ENCODE results near the gene GPR137.

Gene GPR137

DNA sequence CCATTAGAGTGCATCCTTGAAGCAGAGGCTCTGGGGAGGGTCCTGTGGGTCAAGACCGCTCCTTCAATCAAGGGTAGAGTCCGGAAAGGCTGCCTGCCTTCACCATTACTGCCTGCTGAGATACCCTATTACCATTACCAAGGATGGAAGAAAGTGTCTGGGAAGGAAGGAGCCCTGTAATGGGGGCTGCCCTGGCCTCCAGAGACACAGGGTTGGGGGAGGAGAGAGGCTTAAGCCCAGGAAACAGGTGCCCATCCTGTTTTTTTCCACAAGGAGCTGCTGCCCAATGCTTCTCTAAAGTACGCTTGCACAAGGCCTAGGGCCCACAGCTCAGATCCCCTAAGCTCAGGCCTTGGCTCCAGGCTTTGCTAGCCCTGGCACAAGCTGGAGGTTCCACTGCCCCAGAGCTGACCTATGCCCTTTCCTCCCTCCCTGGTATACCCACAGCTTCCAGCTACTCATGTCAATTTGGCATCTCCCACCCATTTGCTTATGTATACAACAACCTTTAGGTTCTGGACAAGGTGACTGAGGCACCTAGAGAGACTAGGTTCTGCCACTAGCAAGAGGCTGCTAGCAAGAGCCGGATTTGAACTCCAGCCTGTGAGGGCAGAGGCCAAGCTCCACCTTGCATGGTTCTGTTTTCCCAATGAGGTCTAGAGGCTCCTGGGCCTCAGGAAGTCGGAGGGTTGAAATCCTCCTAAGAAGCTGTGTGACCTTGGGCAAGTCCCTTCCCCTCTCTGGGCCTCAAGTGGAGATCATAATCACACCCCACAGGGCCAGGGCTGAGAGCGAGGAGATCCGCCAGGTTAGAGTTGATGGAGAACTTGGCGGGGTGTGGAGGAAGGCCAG lies 35.9 kb upstream of the GPR137 start:
- no peak for DNase-seq

DNA sequence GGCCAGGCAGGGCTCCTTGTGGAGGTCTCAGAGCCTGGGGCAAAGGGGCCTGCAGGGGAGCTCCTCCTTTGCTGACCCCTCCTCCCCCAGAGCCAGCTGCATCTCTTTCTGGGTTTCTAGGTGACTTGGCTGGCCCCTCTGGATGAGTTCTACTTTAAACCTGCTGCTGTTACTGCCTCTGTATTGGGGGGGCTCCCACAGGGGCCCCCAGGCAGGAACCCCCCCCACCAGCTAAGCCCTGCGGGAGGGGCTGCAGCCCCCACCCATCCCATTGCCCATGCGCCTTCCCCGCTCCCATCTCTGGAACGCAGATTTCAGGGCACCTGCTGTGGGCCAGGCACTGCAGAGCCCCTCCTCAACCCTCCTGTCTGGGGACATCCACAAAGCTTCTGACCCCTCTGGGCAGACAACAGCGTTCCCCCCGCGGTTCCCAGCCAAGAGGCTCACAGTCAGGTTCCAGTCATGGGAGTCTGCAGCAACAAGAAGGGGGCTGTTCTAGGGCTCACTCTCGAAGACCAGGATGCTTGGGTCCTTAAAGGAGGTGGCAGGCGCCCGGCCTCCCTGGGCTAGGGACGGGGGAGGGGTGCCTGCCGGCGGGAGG lies 35.1 kb upstream of the GPR137 start:
- DNase-seq = peak; percentile 55

DNA sequence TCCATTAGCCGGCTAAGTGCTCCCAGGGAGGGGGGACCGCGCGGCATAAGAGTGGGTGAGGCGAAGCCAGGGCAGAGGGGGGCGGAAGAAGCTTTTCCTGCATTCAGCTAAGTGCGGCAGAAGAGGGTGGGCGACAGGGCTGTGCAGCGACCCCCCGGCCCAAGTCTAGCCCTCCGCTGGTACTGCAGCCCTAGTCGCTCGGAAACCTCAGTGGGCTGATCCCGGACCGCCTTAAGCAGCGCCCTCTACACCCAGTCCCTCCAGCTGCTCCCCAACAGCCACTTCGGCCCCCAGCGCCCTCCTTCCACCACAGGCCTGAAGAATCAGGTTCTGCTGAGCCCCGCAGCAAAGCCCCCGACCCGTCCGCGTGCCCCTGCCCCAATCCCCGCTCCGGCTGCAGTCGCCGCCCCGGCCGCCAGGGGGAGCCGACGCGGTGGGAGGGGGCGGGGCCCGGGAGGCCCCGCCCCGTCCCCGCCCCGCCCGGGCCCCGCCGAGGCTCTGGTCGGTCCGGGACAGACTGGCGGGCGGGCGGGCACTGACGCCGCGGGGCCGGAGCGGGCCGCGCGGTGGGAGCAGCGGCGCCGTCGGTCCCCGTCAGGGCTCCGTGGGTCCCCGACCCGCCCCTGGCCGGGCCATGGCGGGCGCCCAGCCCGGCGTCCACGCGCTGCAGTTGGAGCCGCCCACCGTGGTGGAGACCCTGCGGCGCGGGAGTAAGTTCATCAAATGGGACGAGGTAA lies 34.5 kb upstream of the GPR137 start, which contains the start of gene PLCB3:
PLCB3 (plus strand) TSS at position 515 of the 737 bp plus-strand sequence; CDS start at position 635, 120 bp downstream.
- DNase-seq = no peak

DNA sequence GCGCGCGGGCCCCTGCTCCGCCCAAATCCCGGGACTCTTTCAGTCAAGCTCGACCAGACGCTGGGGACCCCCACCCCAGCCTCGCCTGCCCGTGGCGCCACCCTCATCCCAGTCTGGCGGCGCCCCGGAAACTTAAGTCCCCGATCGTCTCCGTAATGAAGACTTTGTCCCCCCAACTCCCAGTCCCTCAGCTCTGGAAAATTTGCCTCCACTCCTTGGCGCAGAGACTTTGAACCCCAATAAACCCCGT lies 34.0 kb upstream of the GPR137 start:
- no peak for DNase-seq

DNA sequence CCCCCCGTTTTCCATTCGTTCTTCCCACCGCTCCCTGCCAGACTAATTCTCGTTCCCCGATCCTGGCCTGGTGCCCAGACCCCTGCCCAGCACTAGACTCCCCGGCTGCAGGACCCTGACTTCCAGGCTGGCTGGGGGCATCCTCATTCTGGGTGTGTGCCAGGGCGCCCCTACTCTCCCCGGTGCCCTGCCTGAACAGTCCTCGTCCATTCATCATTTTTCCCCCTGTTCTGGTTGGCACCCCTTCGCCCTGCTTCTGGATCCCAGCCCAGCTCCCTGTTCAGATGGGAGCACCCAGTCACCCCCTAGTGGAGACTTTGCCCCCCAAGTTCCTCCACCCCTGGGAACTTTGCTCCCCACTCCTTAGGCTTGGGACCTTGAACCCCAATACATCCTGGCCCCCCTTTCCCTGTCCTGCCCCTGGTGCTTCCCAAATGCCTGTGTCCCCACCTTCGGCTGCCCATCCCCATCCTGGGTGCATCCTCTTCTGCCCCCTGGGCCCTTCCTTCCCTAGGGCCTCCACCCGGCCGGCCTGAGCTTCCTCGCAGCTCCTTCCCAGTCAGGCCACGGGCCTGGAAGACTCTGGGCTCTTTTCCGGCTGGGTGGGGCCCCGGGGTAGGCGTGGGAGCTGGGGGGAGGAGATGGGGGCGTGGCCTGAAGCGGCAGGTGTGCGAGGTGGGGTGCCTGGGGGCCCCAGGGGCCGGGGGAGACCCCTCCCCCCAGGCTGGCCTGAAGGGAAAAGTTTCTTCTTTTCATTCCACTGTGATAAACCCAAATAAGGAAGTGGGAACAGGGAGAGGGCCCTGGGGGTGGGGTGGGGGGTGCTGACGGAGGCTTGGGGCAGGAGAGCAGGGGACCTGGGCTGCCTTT lies 33.4 kb upstream of the GPR137 start:
- no peak for DNase-seq

DNA sequence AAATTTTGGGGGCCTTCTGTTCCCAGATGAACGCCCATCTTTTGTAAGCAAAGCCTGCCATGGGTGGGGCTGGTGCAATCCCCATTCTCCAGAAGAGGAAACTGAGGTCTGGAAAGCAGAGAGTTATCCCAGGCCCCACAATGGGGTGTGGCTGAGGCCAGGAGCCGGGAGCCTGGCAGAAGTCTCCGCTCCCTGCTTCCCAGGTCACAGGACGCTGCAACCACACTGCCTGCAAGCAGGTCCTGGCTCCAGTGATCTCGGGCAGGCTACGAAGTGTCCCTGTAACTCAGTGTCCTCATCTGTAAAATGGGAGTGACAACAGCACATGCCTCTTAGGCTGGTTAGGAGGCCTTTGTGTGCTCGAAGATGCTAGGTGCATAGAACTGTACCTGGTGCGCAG lies 32.6 kb upstream of the GPR137 start:
- no peak for DNase-seq

DNA sequence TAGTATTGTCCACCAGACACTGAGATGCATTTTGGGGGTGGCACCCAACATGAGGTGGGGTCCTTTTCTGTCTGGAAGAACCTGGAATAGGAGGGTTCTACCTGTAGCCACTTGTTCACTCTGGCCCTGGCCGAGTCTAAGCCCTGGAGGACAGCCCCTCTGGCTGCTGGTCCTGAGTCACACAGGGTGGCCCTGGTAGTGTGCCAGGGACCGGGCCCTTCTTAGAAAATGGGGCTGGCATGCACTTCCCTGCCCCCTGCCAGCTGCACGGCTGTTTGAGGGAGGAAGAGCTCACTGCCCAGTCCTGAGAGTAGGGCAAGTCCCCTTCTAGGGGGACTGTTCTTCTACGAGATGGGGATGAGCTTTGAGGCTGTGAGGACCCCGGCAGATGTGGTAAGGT lies 32.2 kb upstream of the GPR137 start:
- DNase-seq = no peak

DNA sequence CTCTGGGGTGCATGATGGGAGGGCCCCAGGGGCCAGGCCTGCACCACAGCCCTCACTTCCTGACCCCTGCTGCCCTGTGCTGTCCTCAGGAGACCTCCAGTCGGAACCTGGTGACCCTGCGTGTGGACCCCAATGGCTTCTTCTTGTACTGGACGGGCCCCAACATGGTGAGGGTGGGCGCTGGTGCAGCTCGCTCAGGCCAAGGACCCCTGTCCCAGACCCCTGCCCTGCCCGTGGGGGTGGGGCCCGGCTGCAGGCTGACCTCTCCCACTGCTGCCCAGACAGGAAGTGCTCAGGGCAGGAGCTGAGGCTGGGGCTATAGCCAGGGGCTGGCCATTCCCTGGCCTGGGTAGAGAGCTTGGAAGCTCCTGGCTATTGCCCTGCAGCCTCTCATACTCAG lies 31.3 kb upstream of the GPR137 start:
- no peak for DNase-seq

DNA sequence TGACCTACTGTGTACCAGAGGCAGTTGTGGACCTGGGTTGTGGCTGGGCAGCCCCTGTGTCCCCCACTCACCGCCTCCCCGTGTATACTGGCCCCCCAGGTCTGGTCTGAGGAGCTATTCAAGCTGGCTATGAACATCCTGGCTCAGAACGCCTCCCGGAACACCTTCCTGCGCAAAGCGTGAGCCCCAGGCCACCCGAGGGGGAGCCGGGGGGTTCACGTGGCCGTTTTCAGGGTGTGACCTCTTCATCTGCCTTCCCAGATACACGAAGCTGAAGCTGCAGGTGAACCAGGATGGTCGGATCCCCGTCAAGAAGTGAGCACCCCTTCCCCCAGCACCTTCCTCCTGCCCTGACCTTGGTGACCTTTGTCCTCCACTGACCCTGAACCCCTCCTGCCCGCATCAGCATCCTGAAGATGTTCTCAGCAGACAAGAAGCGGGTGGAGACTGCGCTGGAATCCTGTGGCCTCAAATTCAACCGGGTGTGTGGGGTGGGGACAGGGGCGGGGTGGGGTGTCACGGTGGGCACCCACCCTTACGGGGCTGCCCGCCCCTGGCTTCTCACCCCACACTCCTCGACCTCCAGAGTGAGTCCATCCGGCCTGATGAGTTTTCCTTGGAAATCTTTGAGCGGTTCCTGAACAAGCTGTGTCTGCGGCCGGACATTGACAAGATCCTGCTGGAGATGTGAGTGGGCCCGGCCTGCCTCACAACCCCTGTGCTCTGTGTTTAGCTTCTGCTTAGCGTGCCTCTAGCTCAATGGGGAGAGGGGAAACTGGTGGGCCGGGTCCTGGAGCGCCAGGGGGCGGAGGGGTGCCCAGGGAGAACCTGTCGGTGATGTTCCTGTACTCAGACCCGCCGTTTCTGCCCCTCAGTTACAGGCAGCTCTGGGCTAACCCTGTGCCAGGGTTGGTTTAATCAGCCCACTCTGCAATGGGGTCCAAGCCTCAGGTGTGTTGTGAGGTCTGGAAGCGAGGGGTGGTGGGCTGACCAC lies 30.2 kb upstream of the GPR137 start:
- no peak for DNase-seq

DNA sequence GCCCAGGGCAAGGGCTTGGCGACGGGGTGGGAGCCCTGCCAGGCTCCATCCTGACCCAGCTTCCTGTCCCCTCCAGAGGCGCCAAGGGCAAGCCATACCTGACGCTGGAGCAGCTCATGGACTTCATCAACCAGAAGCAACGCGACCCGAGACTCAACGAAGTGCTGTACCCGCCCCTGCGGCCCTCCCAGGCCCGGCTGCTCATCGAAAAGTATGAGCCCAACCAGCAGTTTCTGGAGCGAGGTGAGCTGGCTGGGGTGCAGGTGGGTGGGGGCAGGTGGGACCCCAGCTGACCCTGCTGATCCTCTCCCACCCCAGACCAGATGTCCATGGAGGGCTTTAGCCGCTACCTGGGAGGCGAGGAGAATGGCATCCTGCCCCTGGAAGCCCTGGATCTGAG lies 29.3 kb upstream of the GPR137 start:
- no peak for DNase-seq

DNA sequence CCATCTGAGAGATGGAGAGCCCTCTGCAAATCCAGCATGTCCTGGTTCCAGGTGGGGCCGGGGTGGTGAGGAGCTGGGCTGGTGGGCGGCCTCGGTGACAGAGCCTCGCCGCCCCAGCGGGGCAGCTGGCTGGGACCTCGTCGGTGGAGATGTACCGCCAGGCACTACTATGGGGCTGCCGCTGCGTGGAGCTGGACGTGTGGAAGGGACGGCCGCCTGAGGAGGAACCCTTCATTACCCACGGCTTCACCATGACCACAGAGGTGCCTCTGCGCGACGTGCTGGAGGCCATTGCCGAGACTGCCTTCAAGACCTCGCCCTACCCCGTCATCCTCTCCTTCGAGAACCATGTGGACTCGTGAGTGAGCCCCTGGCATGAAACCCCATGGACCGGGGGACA lies 27.3 kb upstream of the GPR137 start:
- no peak for DNase-seq

DNA sequence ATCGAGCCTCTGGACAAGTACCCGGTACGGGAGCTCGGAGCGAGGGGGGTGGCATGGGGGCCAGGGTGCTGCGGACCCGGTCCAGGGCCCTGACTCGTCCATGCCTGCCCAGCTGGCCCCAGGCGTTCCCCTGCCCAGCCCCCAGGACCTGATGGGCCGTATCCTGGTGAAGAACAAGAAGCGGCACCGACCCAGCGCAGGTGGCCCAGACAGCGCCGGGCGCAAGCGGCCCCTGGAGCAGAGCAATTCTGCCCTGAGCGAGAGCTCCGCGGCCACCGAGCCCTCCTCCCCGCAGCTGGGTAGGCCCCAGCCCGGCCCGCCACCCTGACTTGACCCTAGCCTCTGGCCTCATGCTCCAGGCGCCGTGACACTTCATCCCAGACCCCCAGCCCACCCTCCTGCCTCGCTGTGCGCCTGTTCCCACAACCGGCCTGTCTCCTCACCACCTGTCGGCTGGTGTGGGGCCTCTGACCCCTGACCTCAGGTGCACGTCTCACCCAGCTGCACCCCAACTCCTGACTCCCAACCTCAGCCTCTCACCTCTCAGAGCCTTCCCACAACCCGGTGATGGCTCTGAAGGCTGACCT lies 26.6 kb upstream of the GPR137 start:
- no peak for DNase-seq

DNA sequence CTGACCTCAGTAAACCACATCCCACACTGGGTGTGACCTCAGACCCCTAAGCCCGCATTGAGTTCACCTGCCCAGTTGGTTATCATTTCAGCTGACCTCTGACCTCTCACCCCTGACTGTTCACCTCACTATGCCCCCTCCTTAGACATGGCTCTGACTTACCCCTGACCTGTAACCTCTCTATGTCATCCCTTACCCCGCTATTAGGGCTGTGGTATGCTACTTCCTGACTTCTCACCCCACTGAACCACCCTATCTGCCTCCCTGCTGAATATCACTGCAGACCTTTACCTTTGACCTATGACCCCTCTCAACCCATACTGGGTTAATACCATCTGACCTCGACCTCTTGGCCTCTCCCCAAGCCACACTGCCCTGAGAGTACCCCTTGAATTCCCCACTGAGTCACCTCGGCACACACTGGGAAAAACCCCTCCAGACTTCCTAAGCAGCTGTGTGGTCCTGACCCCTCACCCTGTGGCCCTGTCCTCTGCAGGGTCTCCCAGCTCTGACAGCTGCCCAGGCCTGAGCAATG lies 26.0 kb upstream of the GPR137 start:
- no peak for DNase-seq

DNA sequence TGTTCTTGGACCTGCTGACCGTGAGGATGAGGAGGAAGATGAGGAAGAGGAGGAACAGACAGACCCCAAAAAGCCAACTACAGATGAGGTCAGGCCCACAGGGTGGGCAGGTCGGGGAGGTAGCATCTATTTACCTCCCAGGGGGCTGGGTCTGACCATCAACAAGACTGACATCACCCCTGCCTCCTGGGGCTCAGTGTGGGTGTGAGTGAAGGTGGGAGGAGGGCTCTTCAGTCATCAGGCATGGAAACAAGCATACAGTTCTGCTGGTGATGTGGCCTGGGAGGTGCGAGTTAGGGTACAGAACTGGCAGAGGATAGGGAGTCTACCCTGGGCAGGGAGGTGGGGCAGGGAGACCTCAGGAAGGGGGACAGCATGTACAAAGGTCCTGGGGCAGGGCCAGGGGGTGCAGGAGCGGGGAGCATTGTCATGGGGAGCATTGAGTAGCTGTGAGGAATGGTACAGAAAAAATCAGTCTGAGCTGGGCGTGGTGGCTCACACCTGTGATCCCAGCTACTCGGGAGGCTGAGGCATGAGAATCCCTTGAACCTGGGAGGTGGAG lies 25.4 kb upstream of the GPR137 start:
- DNase-seq = no peak

DNA sequence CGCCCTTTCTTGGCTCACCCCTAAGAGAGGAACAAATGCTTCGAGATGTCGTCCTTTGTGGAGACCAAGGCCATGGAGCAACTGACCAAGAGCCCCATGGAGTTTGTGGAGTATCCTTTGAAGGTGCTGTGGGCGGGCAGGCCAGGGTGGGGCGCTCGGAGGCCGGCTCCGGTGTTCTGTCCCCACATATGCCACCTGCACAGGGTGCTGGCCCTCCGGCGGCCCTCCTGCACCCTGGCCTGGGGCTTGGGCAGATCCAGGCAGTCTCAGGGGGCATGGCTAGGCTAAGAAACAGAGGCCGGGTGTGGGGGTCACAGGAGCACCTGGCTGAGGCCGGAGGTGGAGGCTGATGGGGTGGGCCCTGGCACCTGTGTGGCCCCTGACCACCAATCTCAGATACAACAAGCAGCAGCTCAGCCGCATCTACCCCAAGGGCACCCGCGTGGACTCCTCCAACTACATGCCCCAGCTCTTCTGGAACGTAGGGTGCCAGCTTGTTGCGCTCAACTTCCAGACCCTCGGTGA lies 24.0 kb upstream of the GPR137 start:
- DNase-seq = no peak

DNA sequence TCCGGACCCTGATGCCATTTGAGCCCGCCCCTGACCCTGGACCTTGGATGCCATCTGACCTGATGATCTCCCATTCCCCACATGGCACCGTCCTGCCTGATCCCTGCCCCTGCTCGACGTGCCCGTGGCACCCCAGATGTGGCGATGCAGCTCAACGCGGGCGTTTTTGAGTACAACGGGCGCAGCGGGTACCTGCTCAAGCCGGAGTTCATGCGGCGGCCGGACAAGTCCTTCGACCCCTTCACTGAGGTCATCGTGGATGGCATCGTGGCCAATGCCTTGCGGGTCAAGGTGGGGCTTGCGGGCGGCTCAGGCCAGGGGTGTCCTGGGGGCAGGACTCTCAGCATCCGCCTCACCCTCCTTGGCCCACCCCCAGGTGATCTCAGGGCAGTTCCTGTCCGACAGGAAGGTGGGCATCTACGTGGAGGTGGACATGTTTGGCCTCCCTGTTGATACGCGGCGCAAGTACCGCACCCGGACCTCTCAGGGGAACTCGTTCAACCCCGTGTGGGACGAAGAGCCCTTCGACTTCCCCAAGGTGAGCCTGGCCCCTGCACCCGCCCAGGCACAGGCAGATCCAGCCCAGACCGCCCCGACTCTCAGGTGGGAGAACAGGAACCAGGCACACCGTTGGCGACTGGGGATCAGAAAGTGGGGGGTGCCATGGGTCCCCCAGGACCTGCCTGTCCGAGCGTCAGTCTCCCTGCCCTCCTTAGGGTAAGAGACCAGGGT lies 23.2 kb upstream of the GPR137 start:
- DNase-seq = no peak

DNA sequence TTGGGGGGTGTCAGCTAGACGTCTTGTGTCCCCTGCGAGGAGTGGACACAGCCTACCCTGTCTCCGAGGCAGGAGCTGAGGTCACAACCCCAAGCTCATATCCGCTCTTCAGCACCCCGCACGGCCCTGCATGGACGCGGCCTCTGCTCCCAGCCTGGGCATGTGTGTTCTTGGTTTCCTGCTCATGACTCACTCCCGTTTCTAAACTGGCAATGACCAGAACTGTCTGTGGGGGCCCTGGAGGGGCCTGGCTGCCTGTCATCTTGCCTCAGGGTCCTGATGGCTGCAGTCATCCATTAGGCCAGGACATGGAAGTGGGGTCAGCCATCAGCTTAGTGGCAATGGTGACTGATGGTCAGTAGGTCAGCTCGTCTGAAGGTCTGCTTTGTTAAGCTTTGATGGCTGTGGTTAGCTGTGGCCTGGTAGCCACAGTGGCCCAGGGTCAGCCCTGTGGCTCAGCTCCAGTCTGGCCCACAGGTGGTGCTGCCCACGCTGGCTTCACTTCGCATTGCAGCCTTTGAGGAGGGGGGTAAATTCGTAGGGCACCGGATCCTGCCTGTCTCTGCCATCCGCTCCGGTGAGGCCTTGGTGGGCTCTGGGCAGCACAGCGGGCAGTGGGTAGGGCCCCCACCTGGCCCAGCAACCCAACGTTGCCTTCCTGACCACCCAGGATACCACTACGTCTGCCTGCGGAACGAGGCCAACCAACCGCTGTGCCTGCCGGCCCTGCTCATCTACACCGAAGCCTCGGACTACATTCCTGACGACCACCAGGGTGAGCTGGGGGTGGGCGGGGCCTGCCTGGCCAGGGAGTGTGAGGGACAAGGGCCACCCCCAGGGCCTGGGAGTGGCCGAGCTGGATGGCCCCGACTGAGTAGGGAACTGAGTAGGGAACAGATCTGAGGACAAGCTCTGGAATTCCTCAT lies 22.4 kb upstream of the GPR137 start:
- no peak for DNase-seq

DNA sequence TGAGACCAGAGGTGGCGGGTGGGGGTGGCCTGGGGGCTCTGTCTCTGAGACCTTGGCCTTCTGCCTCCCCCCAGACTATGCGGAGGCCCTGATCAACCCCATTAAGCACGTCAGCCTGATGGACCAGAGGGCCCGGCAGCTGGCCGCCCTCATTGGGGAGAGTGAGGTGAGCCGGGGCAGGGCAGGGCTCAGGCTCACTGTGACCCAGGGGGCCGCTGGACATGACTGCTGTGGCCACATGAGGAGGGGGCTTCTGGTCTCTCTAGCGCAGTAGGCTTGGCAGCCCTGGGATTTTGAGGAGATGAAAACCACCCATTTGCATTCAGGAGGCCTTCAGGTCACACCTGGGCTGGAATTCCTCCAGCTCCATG lies 21.7 kb upstream of the GPR137 start:
- DNase-seq = no peak

DNA sequence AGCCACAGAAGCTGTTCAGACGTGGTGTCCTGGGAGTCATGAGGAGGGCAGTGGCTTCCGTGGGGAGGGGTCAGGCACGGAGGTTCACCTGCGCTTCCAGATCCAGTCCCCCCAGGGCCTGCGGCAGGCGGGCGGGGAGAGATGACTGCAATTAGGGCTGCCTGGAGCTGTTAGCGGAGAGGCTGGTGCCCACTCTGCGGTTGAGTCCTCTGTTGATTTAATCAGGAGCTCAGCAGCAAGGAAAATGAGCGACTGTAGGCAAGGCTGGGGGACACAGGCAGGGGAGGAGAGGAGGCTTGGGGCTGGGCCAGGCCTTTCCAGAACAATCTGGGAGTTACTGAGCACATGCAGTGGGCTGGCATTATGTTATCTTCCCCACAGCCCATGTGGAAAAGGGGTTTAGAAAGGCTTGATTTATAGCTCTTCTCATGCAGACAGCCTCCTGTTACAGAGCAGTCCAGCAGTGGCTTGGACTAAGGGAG lies 21.2 kb upstream of the GPR137 start:
- DNase-seq = no peak
